Right lobe of liver (tissue), 4 donors: ENCODE results near the gene RXFP2.

ENCODE experiments used
- POLR2A ChIP-seq: fragments of 450-650 bp; IDR thresholded peaks from one replicate; pipeline ENCODE4 v1.6.1; 2017; ENCODE audit warnings: antibody characterized with exemption, mild to moderate bottlenecking
- TF ChIP-seq, protein P1 (sequence below), 4 donors: fragments of 200-600 bp in 3 of 4; fragments of 450-650 bp in 1 of 4; IDR thresholded peaks; one replicate each; pipeline versions ENCODE4 v1.5.1 to v1.8.0; 2016 to 2022; ENCODE audit warnings: antibody characterized with exemption in 4 of 4, mild to moderate bottlenecking in 2 of 4
- donor health status: DM: no; HTN: no; CAD: no.
- donor health status: DM: no; HTN: no; CAD: no.
- donor health status: DM: no; HTN: yes; CAD: no.

DNA sequence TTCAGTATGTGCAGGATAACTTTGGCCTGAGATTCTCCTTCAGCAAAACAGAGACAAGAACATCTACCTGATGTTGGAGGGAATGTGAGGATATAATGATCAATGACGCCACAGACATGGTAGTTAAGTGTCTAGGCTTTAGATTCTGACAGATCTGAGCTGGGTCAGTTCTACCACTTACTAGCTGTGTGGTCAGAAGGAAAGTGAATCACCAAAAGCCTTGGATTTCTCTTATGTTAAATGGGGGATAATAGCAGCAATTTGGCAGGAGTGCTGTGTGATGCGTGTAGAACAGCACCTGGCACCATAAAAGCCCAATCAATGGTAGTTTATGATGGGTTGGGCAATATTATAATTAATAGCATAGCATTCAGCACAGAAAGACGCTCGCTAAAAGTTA lies 41.7 kb downstream of the RXFP2 start:
- TF ChIP-seq, protein P1, sequence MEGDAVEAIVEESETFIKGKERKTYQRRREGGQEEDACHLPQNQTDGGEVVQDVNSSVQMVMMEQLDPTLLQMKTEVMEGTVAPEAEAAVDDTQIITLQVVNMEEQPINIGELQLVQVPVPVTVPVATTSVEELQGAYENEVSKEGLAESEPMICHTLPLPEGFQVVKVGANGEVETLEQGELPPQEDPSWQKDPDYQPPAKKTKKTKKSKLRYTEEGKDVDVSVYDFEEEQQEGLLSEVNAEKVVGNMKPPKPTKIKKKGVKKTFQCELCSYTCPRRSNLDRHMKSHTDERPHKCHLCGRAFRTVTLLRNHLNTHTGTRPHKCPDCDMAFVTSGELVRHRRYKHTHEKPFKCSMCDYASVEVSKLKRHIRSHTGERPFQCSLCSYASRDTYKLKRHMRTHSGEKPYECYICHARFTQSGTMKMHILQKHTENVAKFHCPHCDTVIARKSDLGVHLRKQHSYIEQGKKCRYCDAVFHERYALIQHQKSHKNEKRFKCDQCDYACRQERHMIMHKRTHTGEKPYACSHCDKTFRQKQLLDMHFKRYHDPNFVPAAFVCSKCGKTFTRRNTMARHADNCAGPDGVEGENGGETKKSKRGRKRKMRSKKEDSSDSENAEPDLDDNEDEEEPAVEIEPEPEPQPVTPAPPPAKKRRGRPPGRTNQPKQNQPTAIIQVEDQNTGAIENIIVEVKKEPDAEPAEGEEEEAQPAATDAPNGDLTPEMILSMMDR (IDR thresholded peaks at IDR 0.05) = no peak
- no peak for TF ChIP-seq POLR2A
